ENCODE data around the gene CFAP73.
"Not testable (repeated sequence)": the region's sequence is repeated elsewhere in the genome, so short reads cannot be mapped to it uniquely, and the experiment has no call there.

CFAP73 gene

DNA sequence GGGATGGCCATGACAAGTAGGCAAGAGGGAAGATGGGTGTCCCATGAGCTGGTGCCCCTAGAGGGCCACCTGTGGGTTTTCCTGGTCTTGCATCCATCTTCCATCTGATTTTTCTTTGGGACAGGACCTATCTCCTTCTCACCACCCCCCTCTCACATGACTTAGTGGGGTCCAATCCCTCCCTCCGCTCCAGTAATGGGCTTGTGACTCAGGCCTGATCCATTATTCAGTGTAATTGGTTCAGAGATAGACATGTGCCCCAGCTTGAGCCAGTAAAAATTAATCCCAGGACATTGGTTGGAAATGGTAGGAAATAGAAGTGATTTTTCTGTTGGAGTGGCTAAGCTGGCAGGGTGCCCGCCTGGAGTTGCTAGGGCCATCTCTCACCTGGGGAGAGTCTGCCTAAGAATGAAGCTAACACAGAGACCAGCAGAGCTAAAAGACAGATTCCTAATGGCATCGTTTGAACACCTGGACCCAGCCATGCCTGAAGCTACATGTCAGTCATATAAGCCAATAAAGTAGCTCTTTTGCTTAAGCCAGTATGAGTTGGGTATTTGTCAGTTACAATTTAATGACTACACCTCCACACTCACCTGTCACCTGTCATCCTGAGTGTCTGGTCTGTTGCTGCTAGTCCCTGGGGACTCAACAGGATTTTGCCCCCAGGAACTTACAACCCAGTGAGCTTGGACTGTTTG, 28.7 kb upstream of the CFAP73 start:
- DNase-seq: no peak

- no peak for DNase-seq
Measured at GRCh38 chr12:113127791-113128199, 21.7 kb upstream of the CFAP73 start.

GRCh38 chr12:113128802-113129663, 20.5 kb upstream of the CFAP73 start:
- no peak for DNase-seq

GRCh38 chr12:113129664-113130456, 19.7 kb upstream of the CFAP73 start:
- DNase-seq: no peak

DNA sequence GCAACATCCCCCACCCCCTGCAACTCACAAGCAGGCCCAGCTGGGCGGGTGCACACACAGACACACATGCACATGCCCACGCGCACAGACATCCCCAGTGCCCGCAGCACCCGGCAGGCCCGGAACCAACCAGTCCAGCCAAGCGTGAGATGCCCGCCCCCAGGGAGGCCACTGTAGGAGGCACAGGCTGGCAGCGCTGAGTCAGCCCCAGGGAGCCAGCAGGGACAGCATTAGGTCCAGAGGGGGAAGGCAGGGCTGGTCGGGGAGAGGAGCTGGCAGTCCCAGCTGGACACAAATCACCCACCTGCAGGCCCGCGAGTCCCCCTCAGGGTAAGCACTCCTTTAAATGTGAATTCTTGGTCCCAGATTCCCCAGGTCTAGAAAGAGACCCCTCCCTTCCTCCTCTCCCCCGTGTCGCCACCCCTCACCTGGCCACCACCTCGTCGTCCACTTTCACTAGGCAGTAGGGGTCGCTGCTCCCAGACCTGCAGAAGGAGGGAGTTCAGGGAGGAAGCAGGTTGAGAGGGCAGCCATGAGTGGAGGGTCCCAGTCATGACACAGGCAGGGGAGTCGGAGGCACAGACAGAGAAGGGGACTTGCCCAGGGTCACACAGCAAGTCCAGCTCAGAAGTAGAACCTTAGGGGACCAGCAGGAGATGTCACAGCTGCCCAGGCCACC, 18.9 kb upstream of the CFAP73 start:
- no peak for DNase-seq

- no peak for DNase-seq
Measured at GRCh38 chr12:113131556-113131955, 18.0 kb upstream of the CFAP73 start.

DNA sequence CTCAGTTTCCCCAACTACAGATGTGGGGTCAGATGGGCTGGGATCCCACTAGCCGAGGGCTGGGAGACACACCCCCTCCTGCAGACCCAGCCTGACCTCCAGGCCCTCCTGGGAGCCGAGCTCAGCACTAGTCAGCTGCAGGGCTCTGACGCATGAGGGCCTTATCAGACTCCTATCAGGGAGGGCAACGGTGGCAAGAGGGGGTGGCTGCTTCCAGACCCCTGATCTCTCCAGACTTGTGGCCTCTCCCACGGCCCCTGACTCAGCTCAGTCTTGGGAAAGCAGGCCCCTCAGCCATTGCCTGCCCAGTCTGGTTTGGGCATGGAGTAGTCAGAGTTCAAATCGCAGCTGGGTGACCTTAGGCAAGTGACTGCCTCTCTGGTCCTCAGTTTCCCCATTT, 16.5 kb upstream of the CFAP73 start:
- no peak for DNase-seq

DNA sequence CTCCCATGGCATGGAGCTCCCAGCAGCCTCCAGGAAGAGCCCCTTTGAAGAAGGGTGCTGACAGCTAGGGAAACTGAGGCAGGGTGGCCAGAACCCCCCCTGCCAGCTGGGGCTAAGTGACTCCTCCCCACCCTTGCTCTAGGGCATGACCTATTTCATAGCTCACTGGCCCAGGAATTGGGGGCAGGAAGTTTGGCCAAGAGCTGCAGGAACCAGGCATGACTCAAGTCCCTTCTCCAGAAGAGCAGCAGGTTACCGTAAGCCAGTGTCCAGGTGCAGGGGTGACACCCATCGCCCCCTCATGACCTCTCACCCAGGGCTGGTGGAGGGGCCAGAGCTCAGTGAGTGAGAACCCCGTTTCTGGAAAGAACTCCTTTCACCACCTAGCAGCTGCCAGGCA, 15.9 kb upstream of the CFAP73 start:
- no peak for DNase-seq

- DNase-seq: no peak
Measured at GRCh38 chr12:113134071-113134470, 15.5 kb upstream of the CFAP73 start.

GRCh38 chr12:113134521-113134951, 15.0 kb upstream of the CFAP73 start:
- peak; percentile 29 for DNase-seq

GRCh38 chr12:113135178-113136127, 14.1 kb upstream of the CFAP73 start, which contains the start of gene RASAL1:
Gene RASAL1 (minus strand): TSS chr12:113135761. CDS start chr12:113135462, 299 bp downstream.
- DNase-seq: peak; percentile 86

GRCh38 chr12:113136128-113136989, 13.2 kb upstream of the CFAP73 start:
- DNase-seq: no peak

DNA sequence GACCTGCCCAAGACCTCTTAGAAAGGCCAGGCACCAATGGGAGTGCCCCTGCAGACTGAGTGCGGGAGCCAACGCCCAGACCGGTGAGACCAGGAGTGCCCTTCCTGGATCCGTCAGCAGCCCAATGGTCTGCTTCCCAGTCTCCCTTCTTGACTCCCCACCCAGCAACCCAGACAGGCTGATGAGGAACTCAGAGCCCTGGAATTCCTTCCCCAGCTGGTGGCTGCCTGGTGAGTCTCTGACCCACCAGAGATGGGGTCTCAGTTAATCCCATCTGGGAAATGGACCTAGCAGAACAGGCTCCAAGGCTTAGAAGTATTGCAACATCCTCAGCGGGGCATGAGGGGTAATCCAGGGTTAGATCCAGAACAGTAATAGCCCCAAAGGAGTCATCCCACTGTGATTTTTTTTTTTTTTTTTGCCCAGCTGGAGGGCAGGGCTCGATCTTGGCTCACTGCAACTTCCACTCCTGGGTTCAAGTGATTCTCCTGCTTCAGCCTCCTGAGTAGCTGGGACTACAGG, 12.5 kb upstream of the CFAP73 start:
- no peak for DNase-seq

DNA sequence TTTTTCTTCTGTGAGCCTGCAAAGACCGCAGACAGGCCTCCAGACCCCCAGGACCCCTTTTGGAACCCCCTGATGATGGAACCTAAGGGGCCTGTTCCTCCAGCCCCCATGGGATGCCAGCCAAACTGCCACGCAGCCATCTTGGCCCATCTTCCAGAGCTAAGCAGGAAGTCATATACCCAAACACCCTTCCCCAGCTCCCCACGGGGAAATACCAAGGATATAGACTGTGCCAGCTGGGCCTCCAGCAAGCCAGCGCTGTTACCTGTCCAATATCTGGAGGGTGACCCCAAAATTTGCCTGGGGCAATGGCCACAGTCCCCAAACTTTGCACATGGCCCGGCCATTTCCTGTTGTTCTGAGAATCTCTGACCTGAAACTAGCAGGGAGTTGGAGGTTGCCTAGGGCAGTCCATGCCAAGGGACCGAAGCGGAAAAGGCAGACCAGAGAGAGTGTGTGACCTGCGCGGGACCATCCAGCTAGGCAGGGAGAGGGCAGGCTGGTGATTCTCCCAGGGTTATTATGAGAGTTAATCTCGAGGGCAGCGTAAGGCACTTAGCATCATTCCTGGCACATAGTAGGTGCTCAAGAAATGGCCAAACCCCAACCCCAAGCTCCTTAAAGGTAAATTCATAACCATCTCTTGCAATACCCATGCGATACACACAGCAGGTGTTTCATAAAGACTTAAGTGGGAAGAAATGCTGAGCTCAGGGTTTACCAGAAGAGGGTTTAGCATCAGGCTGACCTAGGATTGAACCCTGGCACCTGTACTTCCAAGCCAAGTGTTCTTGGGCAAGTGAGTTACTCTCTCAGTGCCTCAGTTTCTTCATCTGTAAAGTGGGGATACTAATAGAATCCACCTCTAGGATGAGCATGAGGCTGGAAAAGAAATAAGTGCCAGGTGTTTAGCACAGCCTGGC, 11.4 kb upstream of the CFAP73 start:
- no peak for DNase-seq

DNA sequence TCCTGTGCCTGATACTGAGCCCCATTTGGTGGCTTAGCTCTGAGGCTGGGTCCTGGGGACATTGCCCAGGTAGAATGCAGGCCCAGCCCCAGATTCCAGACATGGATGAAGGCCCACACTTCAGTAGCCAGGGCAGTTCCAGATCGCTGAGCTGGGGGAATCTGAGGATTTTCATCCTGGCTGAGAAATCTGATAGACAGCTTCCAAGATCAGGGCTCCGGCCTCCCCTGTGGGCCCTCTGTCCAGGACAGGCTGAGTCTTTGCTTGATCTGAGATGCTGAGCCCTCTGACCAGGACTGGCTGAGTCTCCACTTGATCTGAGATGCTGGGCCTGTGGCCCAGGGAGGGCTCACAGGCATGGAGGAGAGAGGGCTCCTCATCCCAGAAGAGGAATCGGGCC, 10.7 kb upstream of the CFAP73 start:
- no peak for DNase-seq

DNA sequence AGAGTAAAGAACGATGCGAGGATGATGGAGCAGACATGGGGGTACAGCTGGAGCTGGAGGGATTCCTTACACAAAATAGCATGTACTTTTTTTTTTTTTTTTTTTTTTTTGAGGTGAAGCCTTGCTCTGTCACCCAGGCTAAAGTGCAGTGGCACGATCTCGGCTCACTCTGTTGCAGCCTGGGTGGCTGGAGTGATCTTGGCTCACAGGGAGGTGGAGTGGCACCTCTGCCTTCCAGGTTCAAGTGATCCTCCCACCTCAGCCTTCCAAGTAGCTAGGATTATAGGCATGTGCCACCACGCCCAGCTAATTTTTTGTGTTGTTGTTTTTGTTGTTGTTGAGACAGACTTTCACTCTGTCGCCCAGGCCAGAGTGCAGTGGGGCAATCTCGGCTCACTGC, 8.8 kb upstream of the CFAP73 start:
- DNase-seq: no peak

- DNase-seq: not testable (repeated sequence)
Measured at GRCh38 chr12:113141716-113142115, 7.8 kb upstream of the CFAP73 start.

- no peak for DNase-seq
Measured at GRCh38 chr12:113142173-113142885, 7.2 kb upstream of the CFAP73 start.

Measured in NCI-H1436 (cell line).